Ramos (cell line): ENCODE results near the gene MEAK7.
"Not testable (repeated sequence)": the region's sequence is repeated elsewhere in the genome, so short reads cannot be mapped to it uniquely, and the experiment has no call there.

Source experiments
- in situ Hi-C: fragments of 300-500 bp; cut with MboI; formaldehyde crosslinking; loops from one replicate; pipeline ENCODE4 v1.14.3; 2022; ENCODE audit warnings: low sequenced_read_pairs; ENCODE audit not compliant: unreplicated experiment

MEAK7 gene

GRCh38 chr16:84534815-84535214 is 30.4 kb upstream of the MEAK7 start:
- in situ Hi-C loops: no loop called here

GRCh38 chr16:84532855-84533486 is 28.5 kb upstream of the MEAK7 start:
- in situ Hi-C loops: no loop called here

GRCh38 chr16:84532291-84532724 is 27.8 kb upstream of the MEAK7 start:
- in situ Hi-C loops: no loop called here

GRCh38 chr16:84531671-84532111 is 27.2 kb upstream of the MEAK7 start:
- in situ Hi-C loops: no loop called here

- in situ Hi-C loops: no loop called here
Measured at GRCh38 chr16:84530590-84530989, 26.1 kb upstream of the MEAK7 start.

- in situ Hi-C loops: no loop called here
Measured at GRCh38 chr16:84529607-84530006, 25.1 kb upstream of the MEAK7 start.

GRCh38 chr16:84528322-84528721 is 23.9 kb upstream of the MEAK7 start:
- in situ Hi-C loops: no loop called here

- in situ Hi-C loops: no loop called here
Measured at GRCh38 chr16:84527532-84528269, 23.2 kb upstream of the MEAK7 start.

GRCh38 chr16:84526794-84527531 is 22.5 kb upstream of the MEAK7 start:
- in situ Hi-C loops: no loop called here

- in situ Hi-C loops: not testable (repeated sequence)
Measured at GRCh38 chr16:84524941-84525581, 20.6 kb upstream of the MEAK7 start.

- in situ Hi-C loops: no loop called here
Measured at GRCh38 chr16:84524346-84524920, 20.0 kb upstream of the MEAK7 start.

- in situ Hi-C loops: no loop called here
Measured at GRCh38 chr16:84521497-84521770, 17.0 kb upstream of the MEAK7 start.

- in situ Hi-C loops: no loop called here
Measured at GRCh38 chr16:84520725-84521496, 16.5 kb upstream of the MEAK7 start.

- in situ Hi-C loops: no loop called here
Measured at GRCh38 chr16:84519855-84520254, 15.4 kb upstream of the MEAK7 start.

- in situ Hi-C loops: no loop called here
Measured at GRCh38 chr16:84518804-84519341, 14.4 kb upstream of the MEAK7 start.

- in situ Hi-C loops: not testable (repeated sequence)
Measured at GRCh38 chr16:84518220-84518619, 13.8 kb upstream of the MEAK7 start.

GRCh38 chr16:84517366-84517765 is 12.9 kb upstream of the MEAK7 start:
- in situ Hi-C loops: no loop called here

- in situ Hi-C loops: loop anchor here (5.0 kb wide), 2 partner anchors 107 to 212 kb away; no protein-coding TSS in a partner anchor
Measured at GRCh38 chr16:84514874-84515835, 10.7 kb upstream of the MEAK7 start.
